ENCODE results near the gene FMN1.
"Not testable (repeated sequence)": the region's sequence is repeated elsewhere in the genome, so short reads cannot be mapped to it uniquely, and the experiment has no call there.

The FMN1 gene

GRCh38 chr15:32956006-32956405 is 238.5 kb downstream of the FMN1 start:
- DNase-seq, result no peak

- no peak for DNase-seq
Measured at GRCh38 chr15:32953533-32953910, 241.0 kb downstream of the FMN1 start.

GRCh38 chr15:32952901-32953532 is 241.5 kb downstream of the FMN1 start:
- no peak for DNase-seq

GRCh38 chr15:32951736-32952464 is 242.6 kb downstream of the FMN1 start:
- DNase-seq, result no peak

GRCh38 chr15:32950051-32950450 is 244.5 kb downstream of the FMN1 start:
- DNase-seq, result not testable (repeated sequence)

- no peak for DNase-seq
Measured at GRCh38 chr15:32946210-32946609, 248.3 kb downstream of the FMN1 start.

- no peak for DNase-seq
Measured at GRCh38 chr15:32944431-32944830, 250.1 kb downstream of the FMN1 start.

GRCh38 chr15:32943711-32944110 is 250.8 kb downstream of the FMN1 start:
- no peak for DNase-seq

- no peak for DNase-seq
Measured at GRCh38 chr15:32942401-32942841, 252.1 kb downstream of the FMN1 start.

GRCh38 chr15:32941823-32942222 is 252.7 kb downstream of the FMN1 start:
- DNase-seq, result no peak

GRCh38 chr15:32936976-32937375 is 257.5 kb downstream of the FMN1 start:
- no peak for DNase-seq

- no peak for DNase-seq
Measured at GRCh38 chr15:32936283-32936918, 258.1 kb downstream of the FMN1 start.

- no peak for DNase-seq
Measured at GRCh38 chr15:32935139-32935538, 259.4 kb downstream of the FMN1 start.

- no peak for DNase-seq
Measured at GRCh38 chr15:32933236-32933635, 261.3 kb downstream of the FMN1 start.

GRCh38 chr15:32928876-32929275 is 265.6 kb downstream of the FMN1 start:
- no peak for DNase-seq

- no peak for DNase-seq
Measured at GRCh38 chr15:32927124-32927523, 267.4 kb downstream of the FMN1 start.

GRCh38 chr15:32923176-32923575 is 271.3 kb downstream of the FMN1 start:
- no peak for DNase-seq

GRCh38 chr15:32922541-32922940 is 272.0 kb downstream of the FMN1 start:
- no peak for DNase-seq

GRCh38 chr15:32919749-32920414 is 274.6 kb downstream of the FMN1 start:
- DNase-seq, result no peak

- DNase-seq, result no peak
Measured at GRCh38 chr15:32918547-32918946, 276.0 kb downstream of the FMN1 start.

GRCh38 chr15:32910839-32911238 is 283.7 kb downstream of the FMN1 start:
- no peak for DNase-seq

- no peak for DNase-seq
Measured at GRCh38 chr15:32909431-32909830, 285.1 kb downstream of the FMN1 start.

- DNase-seq, result no peak
Measured at GRCh38 chr15:32908872-32909271, 285.6 kb downstream of the FMN1 start.

All from CD4-positive, alpha-beta T cell treated with Interleukin-21 for 1 hour (primary cell).